Raji (cell line): ENCODE data around the gene ARHGEF10L.

Experiments
- POLR2A ChIP-seq: IDR thresholded peaks from 2 replicates; pipeline ENCODE4 v1.6.1; 2011; ENCODE audit warnings: low read depth, low read length, control low read depth; ENCODE audit not compliant: insufficient read depth

The ARHGEF10L gene

DNA sequence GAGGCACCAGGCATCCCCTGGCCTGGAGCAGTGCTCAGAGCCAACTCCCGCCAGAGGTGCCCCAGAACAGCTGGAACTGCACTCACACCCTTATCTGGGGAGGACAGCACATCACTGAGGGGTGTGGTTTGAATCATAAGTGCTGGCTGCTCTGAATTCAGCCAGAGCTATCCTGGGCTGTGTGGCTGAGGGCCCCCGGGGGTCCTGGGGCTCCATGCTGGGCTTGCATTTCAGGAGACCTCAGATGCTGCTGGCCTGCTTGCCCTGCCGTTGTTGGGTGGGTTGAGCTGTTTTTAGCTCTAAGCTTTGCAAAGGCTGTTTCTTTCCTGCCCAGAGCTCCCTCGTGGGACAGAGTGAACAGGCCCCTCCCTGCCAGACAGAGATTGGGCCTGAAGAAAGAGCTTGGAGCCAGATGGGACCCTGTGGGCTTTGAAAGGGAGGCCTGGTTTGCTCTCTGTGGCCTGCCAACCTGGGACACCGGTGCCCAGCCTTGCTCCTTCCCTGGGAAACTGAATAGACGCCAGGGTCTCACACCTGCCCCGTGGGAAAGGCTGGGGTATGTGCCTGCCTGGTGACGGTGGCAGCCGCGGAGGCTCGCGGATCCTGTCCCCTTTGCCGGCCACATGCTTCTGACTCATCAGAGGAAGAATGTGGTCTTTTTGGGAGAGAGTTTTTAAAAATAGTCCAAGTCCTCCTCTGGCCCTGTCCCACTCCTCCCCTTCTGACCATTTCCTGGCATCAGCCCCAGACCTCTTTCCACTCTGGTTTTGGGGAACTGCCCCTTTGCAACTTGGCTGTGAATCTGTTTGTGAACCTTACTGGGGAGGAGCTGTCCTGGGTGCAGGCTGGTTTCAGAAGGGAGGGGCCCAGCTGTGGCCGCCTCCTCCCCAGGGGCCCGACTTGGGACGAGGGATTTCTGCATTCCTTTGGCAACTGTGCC, 30.0 kb downstream of the ARHGEF10L start:
- TF ChIP-seq POLR2A = no peak

- no peak for TF ChIP-seq POLR2A
Measured at GRCh38 chr1:17570228-17570627, 30.7 kb downstream of the ARHGEF10L start.

GRCh38 chr1:17572264-17572985, 32.9 kb downstream of the ARHGEF10L start:
- TF ChIP-seq POLR2A = no peak

GRCh38 chr1:17573518-17574041, 34.1 kb downstream of the ARHGEF10L start:
- TF ChIP-seq POLR2A = no peak

- no peak for TF ChIP-seq POLR2A
Measured at GRCh38 chr1:17574516-17574915, 35.0 kb downstream of the ARHGEF10L start.

- no peak for TF ChIP-seq POLR2A
Measured at GRCh38 chr1:17575797-17576518, 36.5 kb downstream of the ARHGEF10L start.

- TF ChIP-seq POLR2A = no peak
Measured at GRCh38 chr1:17576519-17576853, 37.0 kb downstream of the ARHGEF10L start.

DNA sequence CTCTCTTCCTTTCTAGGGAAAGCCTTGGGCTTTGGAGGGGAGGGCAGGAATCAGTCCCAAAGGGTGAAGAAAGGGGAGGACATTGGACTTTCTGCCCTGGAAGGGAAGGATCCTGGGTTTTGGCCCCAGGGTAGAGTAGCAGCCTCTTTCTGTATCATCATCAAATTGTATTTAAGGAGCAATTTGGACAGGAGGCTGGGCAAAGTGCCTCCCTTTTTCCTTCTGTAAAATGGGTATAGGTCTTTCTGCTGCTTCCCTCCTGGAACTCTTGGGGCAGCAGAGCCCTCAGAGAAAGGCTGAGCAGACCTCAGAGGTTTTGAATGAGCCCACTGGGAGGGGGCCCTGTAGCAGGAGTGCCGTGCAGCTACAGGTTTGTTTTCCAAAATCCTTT, 38.4 kb downstream of the ARHGEF10L start:
- no peak for TF ChIP-seq POLR2A

GRCh38 chr1:17579951-17580939, 40.7 kb downstream of the ARHGEF10L start:
- no peak for TF ChIP-seq POLR2A

- TF ChIP-seq POLR2A = no peak
Measured at GRCh38 chr1:17581389-17582123, 42.1 kb downstream of the ARHGEF10L start.

GRCh38 chr1:17582124-17582774, 42.8 kb downstream of the ARHGEF10L start:
- no peak for TF ChIP-seq POLR2A

- TF ChIP-seq POLR2A = no peak
Measured at GRCh38 chr1:17584539-17584938, 45.0 kb downstream of the ARHGEF10L start.

- no peak for TF ChIP-seq POLR2A
Measured at GRCh38 chr1:17585266-17585987, 45.9 kb downstream of the ARHGEF10L start.
